Myocyte (in vitro differentiated cells): ENCODE results near the gene GNPDA1. TPM values are rescaled to one million over a fixed set of nuclear protein-coding genes. Genes with fewer than 3 reads are reported as not detected.
"Not testable (repeated sequence)": the region's sequence is repeated elsewhere in the genome, so short reads cannot be mapped to it uniquely, and the experiment has no call there.

Source experiments
- DNase-seq: peaks from one replicate; pipeline ENCODE4 v3.0.0-alpha.2; 2012; ENCODE audit warnings: low read depth
- polyA plus RNA-seq: library from polyadenylated mRNA; unstranded; fragments of >200 nt; gene quantifications from one replicate; pipeline ENCODE4 v1.2.1, GENCODE V29; 2012; ENCODE audit warnings: missing spikeins
- total RNA-seq: library from RNA; depleted of rRNA; stranded (reverse); fragments of >200 nt; gene quantifications from 2 replicates; pipeline ENCODE4 v1.2.3, GENCODE V29; 2014

Gene GNPDA1
- 65.5 and 98.3 TPM in 2 replicates for total RNA-seq
- polyA plus RNA-seq, result 62.7 TPM

GRCh38 chr5:142012792-142013388 is at the start of gene GNPDA1:
GNPDA1 (minus strand) TSS chr5:142013027; CDS start chr5:142012035, 992 bp downstream.
- DNase-seq, result peak; percentile 75

GRCh38 chr5:142059304-142059940 is 46.6 kb upstream of the GNPDA1 start:
- peak; percentile 62 for DNase-seq

- DNase-seq, result no peak
These were observed 44.9 kb upstream of the GNPDA1 start for GRCh38 chr5:142057697-142058056.

GRCh38 chr5:142056816-142057696 is 44.2 kb upstream of the GNPDA1 start:
- DNase-seq, result no peak

- no peak for DNase-seq
These were observed 42.5 kb upstream of the GNPDA1 start for GRCh38 chr5:142055301-142055700.

GRCh38 chr5:142053426-142054151 is 40.8 kb upstream of the GNPDA1 start:
- DNase-seq, result peak; percentile 16

- DNase-seq, result not testable (repeated sequence)
These were observed 39.2 kb upstream of the GNPDA1 start for GRCh38 chr5:142052026-142052425.

GRCh38 chr5:142048272-142048671 is 35.4 kb upstream of the GNPDA1 start:
- no peak for DNase-seq

GRCh38 chr5:142046191-142046590 is 33.4 kb upstream of the GNPDA1 start:
- peak; percentile 46 for DNase-seq

GRCh38 chr5:142040881-142041280 is 28.1 kb upstream of the GNPDA1 start:
- DNase-seq, result not testable (repeated sequence)

- no peak for DNase-seq
These were observed 27.5 kb upstream of the GNPDA1 start for GRCh38 chr5:142040285-142040684.

- no peak for DNase-seq
These were observed 25.9 kb upstream of the GNPDA1 start for GRCh38 chr5:142038735-142039134.

GRCh38 chr5:142037599-142037998 is 24.8 kb upstream of the GNPDA1 start:
- DNase-seq, result not testable (repeated sequence)

GRCh38 chr5:142036918-142037317 is 24.1 kb upstream of the GNPDA1 start:
- no peak for DNase-seq

- DNase-seq, result no peak
These were observed 22.2 kb upstream of the GNPDA1 start for GRCh38 chr5:142034994-142035393.

GRCh38 chr5:142033632-142034567 is 21.1 kb upstream of the GNPDA1 start:
- DNase-seq, result not testable (repeated sequence)

- no peak for DNase-seq
These were observed 20.2 kb upstream of the GNPDA1 start for GRCh38 chr5:142032747-142033631.

- no peak for DNase-seq
These were observed 19.3 kb upstream of the GNPDA1 start for GRCh38 chr5:142032150-142032549.

- DNase-seq, result no peak
These were observed 12.8 kb upstream of the GNPDA1 start for GRCh38 chr5:142025637-142026036.
